Mucosa of rectum (tissue), 2 donors: Measurements from ENCODE around the gene MAP7D1.
"Not testable (repeated sequence)": the region's sequence is repeated elsewhere in the genome, so short reads cannot be mapped to it uniquely, and the experiment has no call there.

Source experiments
- H3K27ac ChIP-seq, 2 donors: one replicate each; pipeline ENCODE4 v1.7.0; 2013; ENCODE audit warnings: inconsistent platforms in 2 of 2, low read depth in 2 of 2, low read length in 2 of 2
- H3K27me3 ChIP-seq, 2 donors: one replicate each; pipeline ENCODE4 v1.7.0; 2013; ENCODE audit warnings: low read length in 2 of 2; ENCODE audit not compliant: control insufficient read depth in 2 of 2, insufficient read depth in 2 of 2
- H3K36me3 ChIP-seq, 2 donors: one replicate each; pipeline ENCODE4 v1.7.0; 2013; ENCODE audit warnings: low read length in 2 of 2; ENCODE audit not compliant: control insufficient read depth in 2 of 2, insufficient read depth in 2 of 2
- H3K4me1 ChIP-seq, 2 donors: one replicate each; pipeline ENCODE4 v1.7.0; 2013; ENCODE audit warnings: low read length in 2 of 2, mild to moderate bottlenecking in 1 of 2; ENCODE audit not compliant: control insufficient read depth in 2 of 2, insufficient read depth in 2 of 2
- H3K4me3 ChIP-seq, 2 donors: one replicate each; pipeline ENCODE4 v1.7.0; 2013; ENCODE audit warnings: low read length in 2 of 2
- H3K9ac ChIP-seq, 2 donors: one replicate each; pipeline ENCODE4 v1.7.0; 2013; ENCODE audit warnings: low read length in 2 of 2, low read depth in 1 of 2, mild to moderate bottlenecking in 1 of 2
- H3K9me3 ChIP-seq, 2 donors: one replicate each; pipeline ENCODE4 v1.7.0; 2013; ENCODE audit warnings: low read length in 2 of 2; ENCODE audit not compliant: control insufficient read depth in 2 of 2
- donor health status: healthy.
- donor health status: Normal muscosa, but diverticular disease.

The MAP7D1 gene

GRCh38 chr1:36177589-36178431 is 21.9 kb downstream of the MAP7D1 start:
- Histone ChIP-seq H3K9me3 (no peaks in the 10 kb centered on the region), H3K4me3 (peak overlapping the region; percentile 50 to 61), H3K27me3 (no peaks in the 10 kb centered on the region), H3K9ac (peak overlapping the region in 1 of 2 donors; percentile 60), H3K36me3 (peaks cover 42 to 54% of the 10 kb centered on the region in 2 donors), H3K4me1 (peaks cover 3 to 11% of the 10 kb centered on the region in 2 donors), H3K27ac (peak overlapping the region; percentile 74 to 79)

- H3K9ac ChIP-seq = peak overlapping the region; percentile 24 to 61
- H3K4me1 ChIP-seq = peaks cover 3 to 11% of the 10 kb centered on the region in 2 donors
- peak overlapping the region; percentile 50 to 61 for H3K4me3 ChIP-seq
- no peaks in the 10 kb centered on the region for H3K9me3 ChIP-seq
- peak overlapping the region; percentile 79 to 81 for H3K27ac ChIP-seq
- H3K36me3 ChIP-seq = peaks cover 35 to 47% of the 10 kb centered on the region in 2 donors
- H3K27me3 ChIP-seq = no peaks in the 10 kb centered on the region
Observed at GRCh38 chr1:36178471-36179219, 22.7 kb downstream of the MAP7D1 start.

GRCh38 chr1:36179220-36179600 is 23.2 kb downstream of the MAP7D1 start:
- Histone ChIP-seq H3K4me1 (peaks cover 3 to 11% of the 10 kb centered on the region in 2 donors), H3K27ac (peak overlapping the region; percentile 79 to 81), H3K4me3 (peak overlapping the region; percentile 49 to 52), H3K27me3 (no peaks in the 10 kb centered on the region), H3K36me3 (peaks cover 30 to 41% of the 10 kb centered on the region in 2 donors), H3K9ac (peak overlapping the region in 1 of 2 donors; percentile 61), H3K9me3 (no peaks in the 10 kb centered on the region)

- no peaks in the 10 kb centered on the region for H3K9me3 ChIP-seq
- peak overlapping the region in 1 of 2 donors; percentile 11 for H3K27ac ChIP-seq
- peaks cover 17 to 22% of the 10 kb centered on the region in 2 donors for H3K36me3 ChIP-seq
- no peaks in the 10 kb centered on the region for H3K27me3 ChIP-seq
- peaks cover 2 to 12% of the 10 kb centered on the region in 2 donors for H3K4me1 ChIP-seq
- H3K9ac ChIP-seq = no peak overlapping the region
- H3K4me3 ChIP-seq = no peak overlapping the region
Observed at GRCh38 chr1:36182734-36183133, 26.8 kb downstream of the MAP7D1 start.

- Histone ChIP-seq H3K27ac (peak overlapping the region in 1 of 2 donors; percentile 11), H3K4me3 (no peak overlapping the region)
Observed at GRCh38 chr1:36183309-36183856, 27.4 kb downstream of the MAP7D1 start.

GRCh38 chr1:36187800-36188593 is 32.0 kb downstream of the MAP7D1 start:
- Histone ChIP-seq H3K9ac (peak overlapping the region; percentile 44 to 56), H3K27me3 (no peaks in the 10 kb centered on the region), H3K36me3 (no peaks in the 10 kb centered on the region), H3K4me1 (peaks cover 6 to 7% of the 10 kb centered on the region in 2 donors), H3K27ac (peak overlapping the region; percentile 70 to 74), H3K9me3 (no peaks in the 10 kb centered on the region), H3K4me3 (no peak overlapping the region)

More at GRCh38 chr1:36183309-36183856, 27.4 kb downstream of the MAP7D1 start:
- Histone ChIP-seq H3K27me3 (no peaks in the 10 kb centered on the region), H3K4me1 (peaks cover 6 to 16% of the 10 kb centered on the region in 2 donors), H3K36me3 (peaks cover 17 to 21% of the 10 kb centered on the region in 2 donors), H3K9ac (no peak overlapping the region), H3K9me3 (no peaks in the 10 kb centered on the region)

- H3K9me3 ChIP-seq, H3K9ac ChIP-seq, H3K36me3 ChIP-seq, H3K4me1 ChIP-seq, H3K4me3 ChIP-seq, H3K27me3 ChIP-seq, H3K27ac ChIP-seq: not testable (repeated sequence)
Observed at GRCh38 chr1:36196805-36197204, 40.8 kb downstream of the MAP7D1 start.

- no peaks in the 10 kb centered on the region for H3K9me3 ChIP-seq
- H3K4me3 ChIP-seq = no peak overlapping the region
- H3K27me3 ChIP-seq = no peaks in the 10 kb centered on the region
- no peaks in the 10 kb centered on the region for H3K4me1 ChIP-seq
- H3K27ac ChIP-seq = no peak overlapping the region
- no peaks in the 10 kb centered on the region for H3K36me3 ChIP-seq
- no peak overlapping the region for H3K9ac ChIP-seq
Observed at GRCh38 chr1:36198641-36199040, 42.7 kb downstream of the MAP7D1 start.

- Histone ChIP-seq H3K9ac (no peak overlapping the region), H3K36me3 (no peaks in the 10 kb centered on the region), H3K4me1 (no peaks in the 10 kb centered on the region), H3K27me3 (no peaks in the 10 kb centered on the region), H3K27ac (no peak overlapping the region), H3K4me3 (no peak overlapping the region), H3K9me3 (no peaks in the 10 kb centered on the region)
Observed at GRCh38 chr1:36199934-36200741, 44.2 kb downstream of the MAP7D1 start.
